A172 (cell line): ENCODE results near the gene STMND1. TPM values are rescaled to one million over a fixed set of nuclear protein-coding genes. Genes with fewer than 3 reads are reported as not detected.
A peak's percentile ranks its signal among the peaks of the same experiment; 100 is the strongest.

Experiments used
- DNase-seq: peaks from one replicate; pipeline ENCODE4 v3.0.0-alpha.2; 2015; ENCODE audit warnings: low spot score
- total RNA-seq: library from RNA; depleted of rRNA; stranded (reverse); fragments of >200 nt; shearing (Covaris generic); gene quantifications from 2 replicates; pipeline ENCODE4 v1.2.3, GENCODE V29; 2014

The STMND1 gene
- total RNA-seq, 1 experiment from 2014 or later = not detected

DNA sequence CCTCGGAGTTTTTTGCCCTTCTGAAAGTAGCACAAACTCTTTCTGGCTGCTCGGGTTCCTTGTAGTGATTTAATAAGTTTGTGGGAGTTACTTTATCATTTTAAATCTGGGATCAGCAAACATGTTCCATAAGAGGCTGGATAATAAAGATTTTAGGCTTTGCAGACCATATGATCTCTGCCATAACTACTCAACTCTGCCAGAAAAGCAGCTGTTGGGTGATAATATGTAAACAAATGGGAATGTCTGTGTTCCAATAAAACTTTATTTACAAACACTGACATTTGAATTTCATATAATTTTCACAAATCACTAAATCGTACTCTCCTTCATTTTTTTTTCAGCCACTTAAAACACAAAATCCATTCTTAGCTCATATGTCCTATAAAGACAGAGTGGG is 3.9 kb upstream of the STMND1 start:
- no peak for DNase-seq

DNA sequence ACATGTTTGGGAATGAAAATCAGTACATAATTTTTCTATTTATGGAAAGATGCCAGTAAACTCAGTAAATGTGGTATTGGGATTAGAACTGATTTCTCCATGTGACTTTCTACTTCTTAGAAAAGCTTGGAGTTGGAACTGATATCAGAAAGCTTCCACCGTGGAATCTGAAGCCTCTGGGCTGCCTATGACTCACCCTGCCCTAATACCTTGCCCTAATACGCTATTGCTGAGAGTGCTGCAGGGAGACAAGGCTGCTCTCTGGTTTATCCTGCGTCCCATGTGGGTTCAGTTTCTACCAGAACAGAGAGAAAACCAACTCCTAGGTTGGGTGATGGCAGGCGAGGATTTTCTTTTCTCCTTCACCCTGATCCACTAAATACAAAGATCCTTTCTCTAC is 3.3 kb upstream of the STMND1 start:
- DNase-seq = no peak

DNA sequence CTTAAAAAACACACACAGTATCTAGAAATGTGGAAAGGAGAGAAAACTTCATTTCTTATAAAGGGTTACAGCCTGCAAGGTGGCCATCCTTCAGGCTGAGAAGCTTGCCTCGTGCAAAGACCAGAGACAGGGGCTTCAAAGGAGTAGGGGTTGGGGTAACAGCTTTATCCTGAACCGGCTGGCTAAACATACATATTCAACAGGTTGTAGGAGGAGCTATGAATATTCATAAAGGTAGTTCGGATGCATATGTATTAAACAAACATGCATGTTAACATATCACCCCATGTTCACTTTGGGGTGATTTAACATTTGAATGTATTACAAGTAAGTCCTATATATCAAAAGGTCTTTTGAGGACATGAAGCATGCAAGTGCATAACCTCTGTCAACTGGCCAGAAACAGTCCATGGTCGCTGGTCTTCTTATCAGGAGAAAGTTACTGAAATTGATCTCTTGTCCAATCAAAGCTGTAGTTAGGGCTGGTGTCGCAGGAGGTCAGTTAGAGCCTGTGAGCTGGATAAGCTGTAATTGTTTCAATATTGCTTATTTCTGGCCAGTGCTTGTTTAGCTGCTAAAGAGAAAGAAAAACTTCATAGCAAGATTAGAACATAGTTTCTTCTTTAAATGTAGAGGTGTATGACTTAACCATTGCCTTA is 2.3 kb upstream of the STMND1 start:
- no peak for DNase-seq

DNA sequence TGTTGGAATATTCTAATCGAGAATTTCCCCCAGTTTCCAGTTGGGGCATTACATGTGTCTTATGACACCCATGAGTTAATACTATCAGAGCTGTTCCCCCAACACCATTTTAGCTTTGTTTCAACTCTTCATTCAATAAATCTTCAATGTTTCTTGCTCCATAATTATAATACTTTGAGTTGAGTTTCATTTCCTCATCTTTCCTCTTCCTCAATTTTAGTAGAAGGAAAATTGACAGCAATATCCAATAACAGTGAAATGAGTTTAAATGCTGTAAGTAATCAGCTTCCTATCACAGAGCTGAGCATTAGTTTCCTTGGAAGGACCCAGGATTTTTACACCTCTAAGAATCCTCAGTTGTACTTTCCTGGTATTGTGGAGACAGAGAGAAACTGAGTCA is 1.0 kb upstream of the STMND1 start:
- DNase-seq = no peak

DNA sequence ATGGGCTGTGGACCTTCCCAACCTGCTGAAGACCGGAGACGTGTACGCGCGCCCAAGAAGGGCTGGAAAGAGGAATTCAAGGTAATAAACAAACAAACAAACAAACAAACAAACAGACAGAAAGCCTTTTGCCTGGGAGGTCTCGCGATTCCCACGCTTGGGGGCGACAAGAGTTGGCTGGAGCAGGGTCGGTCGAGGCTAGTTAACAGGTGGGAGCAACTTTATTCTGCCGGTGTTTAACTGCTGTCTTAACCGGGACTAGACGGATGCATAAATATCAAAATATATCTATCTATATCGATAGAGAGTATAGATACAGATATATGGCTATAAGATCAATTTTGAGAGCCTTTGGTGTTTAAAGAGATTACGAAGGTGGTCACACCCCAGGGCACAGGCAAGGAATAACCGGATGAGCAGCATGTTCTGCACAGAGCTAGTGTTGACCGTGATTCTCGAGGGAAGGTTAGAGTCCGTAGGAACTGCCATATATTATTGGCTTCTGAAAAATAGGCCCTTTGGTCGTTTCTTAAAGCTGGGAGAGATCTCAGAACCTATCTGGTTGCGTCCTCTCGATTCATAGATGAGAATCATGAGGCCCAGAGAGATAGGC is 514 bp downstream of the STMND1 start:
- DNase-seq = no peak

DNA sequence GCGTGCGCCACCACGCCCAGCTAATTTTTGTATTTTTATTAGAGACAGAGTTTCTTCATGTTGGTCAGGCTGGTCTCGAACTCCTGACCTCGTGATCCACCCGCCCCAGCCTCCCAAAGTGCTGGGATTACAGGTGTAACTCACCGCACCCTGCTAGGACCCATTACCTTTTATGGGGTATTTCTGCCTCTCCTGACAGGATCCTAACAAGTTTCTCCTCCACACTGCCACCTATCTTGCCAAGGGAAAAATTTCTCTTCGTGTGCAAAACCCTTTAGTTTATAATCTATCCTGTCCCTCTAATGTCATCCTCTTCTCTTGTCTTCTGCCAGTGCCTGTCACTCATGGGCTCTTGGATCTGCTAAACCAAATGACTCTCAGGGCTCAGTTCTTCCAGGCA is 1.9 kb downstream of the STMND1 start:
- no peak for DNase-seq

DNA sequence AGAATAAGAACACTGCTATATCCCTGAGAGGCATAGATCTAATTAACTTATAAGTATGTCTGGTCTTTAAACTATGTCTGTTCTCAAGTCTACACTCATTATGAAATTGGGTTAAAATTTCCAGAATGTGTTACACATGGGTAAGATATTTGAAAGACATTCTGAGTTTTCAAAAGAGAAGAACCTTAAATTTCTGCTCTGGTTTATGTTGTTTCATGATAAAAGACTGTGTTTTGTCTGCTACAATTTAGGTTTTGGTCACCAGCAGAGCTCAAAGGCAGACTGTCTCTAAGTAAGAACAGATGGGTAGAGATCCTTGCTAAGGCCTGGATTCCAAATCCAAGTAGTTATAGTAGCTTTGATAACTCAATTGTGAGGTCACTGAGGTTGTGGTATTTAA is 6.0 kb downstream of the STMND1 start:
- DNase-seq = no peak

DNA sequence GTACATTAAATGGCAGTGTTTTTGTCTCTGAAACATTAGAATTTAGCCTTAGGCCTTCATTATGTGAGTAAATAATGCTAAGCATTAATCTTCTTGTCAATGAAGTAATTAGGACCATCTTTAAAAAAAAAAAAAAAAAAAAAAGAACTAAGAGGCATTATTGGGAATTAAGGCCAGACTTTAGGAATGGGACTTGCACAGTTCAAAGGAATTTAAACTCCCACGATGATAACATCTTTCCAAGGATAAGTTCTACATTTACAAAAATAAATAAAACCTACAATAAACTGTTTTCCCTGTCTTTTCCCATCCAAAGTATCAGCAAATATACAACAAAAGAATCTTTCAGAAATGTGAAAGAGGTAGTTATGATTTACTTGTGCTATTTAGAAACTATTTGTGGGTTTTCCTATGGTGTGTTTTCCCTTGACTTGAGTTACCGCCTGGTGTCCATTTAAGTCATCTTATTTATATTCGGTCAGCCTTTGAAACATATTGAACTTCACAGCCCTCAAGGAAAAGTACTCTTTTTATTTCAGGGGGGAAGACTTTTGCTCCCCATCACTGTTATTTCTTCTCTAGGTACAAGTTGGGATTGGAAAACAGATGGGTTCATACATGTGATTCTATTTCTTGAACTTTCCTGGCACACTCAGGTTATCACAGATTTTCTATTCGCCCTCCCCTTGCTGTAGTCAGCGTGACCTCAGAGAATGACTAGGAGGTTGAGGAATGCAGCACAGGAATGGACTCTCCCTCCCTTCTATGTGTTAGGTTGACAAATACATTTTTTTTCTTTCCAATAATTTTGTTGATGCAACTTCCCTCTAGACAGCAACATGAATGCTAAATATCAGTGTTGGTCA is 13.6 kb downstream of the STMND1 start:
- DNase-seq = peak; percentile 77

DNA sequence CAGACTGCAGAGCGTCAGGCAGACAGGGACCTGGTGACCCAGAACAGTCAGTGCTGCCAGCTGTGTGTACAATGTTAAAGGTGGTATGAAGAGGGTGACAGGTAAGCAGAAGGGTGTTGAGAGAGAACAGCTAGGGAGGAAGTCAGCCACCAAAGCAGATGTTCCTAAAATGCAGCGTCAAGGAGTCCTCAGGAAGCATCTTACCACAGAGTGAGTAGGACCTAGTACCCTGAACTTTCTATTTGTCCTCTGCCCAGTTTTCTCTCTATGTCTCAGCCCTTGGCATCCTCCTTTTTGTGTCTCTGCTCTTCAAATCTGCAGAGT is 14.2 kb downstream of the STMND1 start:
- DNase-seq = no peak

DNA sequence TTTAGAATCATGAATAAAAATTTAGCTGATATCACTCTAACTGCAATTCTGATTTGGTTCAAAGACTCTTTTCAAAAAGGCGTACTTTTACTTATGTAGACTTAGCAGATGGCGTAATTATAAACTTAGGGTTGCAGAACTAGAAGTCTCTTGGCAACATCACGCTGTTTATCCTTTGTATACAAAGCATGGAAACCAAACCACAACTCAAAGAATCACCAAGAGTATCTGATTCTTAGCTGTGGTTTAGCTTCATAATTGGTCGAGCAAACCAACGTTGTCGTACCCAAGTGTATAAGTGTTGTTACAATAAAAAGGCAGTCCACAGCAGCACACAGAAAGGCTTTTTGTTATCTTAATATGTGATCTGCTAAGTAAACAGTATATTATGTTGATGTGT is 18.2 kb downstream of the STMND1 start:
- DNase-seq = no peak

DNA sequence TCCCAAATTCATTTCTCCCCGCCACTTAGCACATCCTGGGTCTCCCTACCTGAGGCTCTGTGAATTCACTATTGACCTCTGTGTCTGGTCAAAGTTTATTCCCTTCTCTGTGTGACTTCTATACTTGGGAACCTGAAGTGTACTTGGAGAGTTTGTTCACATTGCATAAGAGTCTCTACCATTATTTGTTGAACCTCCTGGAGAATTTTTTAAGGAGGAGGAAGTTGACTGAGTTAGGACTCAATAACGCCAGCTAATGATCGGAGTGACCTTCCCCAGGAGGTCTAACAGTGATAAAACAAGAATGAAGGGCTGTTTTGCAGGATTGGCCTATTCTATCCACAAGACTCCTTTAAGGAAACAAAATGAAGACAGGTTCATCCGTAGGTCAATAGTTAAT is 23.6 kb downstream of the STMND1 start:
- no peak for DNase-seq

DNA sequence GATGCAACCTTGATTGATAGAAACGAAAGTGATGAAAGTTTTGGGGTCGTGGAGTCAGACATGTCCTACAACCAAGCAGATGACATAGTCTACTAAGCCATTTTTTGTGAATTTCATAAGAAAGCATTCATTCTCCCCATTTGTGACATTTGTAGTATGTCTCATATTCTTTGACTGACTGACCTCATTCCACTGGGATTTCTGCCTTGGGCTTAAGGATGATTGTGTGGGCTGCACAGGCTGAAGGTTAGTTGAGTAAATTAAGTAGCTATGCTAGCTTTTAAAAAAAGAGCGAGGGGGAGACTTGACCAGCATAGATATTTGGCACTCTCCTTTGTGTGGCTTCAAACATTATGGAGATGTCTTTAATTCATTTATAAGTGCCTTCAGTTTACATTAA is 28.9 kb downstream of the STMND1 start:
- DNase-seq = no peak

DNA sequence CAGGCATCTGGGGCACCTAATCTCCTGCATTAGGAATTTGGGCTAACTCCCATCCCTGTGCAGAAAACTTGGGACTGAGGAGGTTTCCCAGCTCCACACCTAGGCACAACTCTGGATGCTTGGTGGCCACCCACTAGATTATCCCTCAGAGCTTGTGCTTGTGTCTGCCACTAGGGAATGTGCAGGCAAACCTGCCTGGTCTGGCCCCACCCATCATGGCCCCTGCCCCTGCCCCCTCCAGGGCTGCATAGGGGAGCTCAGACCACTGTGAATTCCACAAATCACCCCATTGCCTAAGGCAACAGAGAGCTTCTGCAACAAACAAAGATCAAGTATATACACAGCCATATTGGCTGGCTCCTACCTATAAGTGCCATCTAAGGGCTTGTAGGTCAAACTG is 31.1 kb downstream of the STMND1 start:
- DNase-seq = no peak

DNA sequence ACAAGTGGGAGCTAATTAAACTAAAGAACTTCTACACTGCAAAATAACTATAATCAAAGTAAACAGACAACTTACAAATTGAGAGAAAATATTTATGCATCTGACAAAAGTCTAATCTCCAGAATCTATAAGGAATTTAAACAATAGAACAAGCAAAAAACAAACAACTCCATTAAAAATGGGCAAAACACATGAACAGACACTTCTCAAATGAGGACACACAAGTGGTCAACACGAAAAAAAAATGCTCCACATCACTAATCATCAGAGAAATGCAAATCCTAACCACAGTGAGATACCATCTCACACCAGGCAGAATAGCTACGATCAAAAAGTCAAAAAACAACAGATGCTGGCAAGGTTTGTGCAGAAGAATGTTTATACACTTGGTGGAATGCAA is 36.2 kb downstream of the STMND1 start:
- DNase-seq = no peak

DNA sequence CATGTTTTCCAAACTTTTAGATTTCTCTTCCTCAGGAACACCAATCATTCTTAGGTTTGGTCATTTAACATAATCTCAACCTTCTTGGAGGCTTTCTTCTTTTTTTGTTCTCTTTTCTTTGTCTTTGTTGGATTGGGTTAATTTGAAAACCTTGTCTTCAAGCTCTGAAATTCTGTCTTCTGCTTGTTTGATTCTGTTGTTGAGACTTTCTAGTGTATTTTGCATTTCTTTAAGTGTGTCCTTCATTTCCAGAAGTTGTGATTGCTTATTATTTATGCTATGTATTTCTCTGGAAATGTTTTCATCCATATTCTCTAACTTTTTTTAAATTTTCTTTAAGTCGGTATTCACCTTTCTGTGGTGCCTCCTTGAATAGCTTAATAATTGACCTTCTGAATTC is 42.2 kb downstream of the STMND1 start:
- no peak for DNase-seq

DNA sequence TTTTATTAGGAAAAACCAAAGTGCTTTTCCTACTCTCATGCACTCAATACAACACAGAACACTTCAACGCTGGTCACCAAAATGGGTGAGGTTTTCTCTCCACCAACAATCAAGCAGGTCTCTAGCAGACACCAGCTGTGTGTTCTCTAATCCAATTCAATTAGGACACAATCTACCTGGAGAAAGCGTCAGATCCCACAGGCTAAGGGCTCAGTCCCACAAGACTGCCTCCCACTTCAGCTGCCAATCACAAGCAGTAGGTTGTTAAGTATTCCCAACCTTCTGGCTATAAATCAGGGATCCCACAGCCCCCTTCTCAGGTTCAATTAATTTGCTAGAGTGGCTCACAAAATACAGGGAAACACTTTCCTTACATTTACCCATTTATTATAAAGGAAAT is 47.7 kb downstream of the STMND1 start:
- DNase-seq = no peak

DNA sequence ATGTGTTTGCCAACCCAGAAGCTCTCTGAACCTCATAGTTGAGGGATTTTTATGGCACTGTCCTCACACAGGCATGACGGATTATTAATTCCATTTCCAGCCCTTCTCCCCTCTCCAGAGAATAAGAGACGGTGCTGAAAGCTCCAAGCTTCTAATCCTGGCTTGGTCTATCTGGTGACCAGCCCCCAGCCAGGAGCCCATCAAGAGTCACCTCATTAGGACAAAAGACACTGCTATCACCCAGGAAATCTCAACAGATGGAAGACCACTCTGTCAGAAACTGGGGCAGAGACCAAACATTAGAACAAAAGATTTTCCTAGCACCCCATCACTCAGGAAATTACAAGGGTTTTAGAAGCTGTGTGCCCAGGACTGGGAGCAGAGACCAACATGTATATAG is 48.2 kb downstream of the STMND1 start:
- DNase-seq = no peak

DNA sequence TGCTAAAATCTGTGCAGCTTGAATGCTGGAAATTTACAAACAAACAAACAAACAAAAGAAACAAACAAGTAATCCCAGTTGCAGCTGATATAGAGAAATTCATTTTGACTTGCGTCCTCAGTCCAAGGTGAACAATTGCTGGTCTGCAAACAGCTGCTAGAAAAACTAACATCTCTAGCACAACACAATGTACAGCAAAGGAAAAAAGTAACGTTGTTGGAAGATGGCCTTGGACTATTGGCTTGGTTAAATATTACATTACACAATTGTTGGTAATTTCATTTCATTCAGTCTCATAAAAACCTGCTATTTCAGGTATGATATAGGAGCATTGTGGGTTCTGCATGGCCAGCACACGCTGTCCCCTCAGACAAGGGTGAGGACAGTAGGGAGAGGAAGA is 50.0 kb downstream of the STMND1 start:
- no peak for DNase-seq

DNA sequence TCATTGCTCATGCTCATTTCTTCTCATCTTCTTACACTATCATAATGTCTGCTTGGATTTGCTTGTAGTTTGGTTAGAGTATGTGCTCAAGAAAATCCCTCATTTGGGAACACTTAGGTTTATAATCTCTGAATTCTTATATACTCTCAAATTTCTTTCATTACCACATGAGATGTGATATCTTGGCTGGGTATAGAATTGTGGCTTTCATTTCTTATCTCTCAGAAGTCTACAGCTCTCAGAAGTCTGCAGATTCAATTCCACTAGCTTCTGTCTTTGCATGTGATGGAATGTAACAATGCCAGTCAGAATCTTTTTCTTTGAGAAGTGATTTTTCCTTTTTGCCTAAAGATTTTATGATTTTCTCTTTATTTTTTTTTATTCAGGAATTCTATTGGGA is 50.9 kb downstream of the STMND1 start:
- no peak for DNase-seq

DNA sequence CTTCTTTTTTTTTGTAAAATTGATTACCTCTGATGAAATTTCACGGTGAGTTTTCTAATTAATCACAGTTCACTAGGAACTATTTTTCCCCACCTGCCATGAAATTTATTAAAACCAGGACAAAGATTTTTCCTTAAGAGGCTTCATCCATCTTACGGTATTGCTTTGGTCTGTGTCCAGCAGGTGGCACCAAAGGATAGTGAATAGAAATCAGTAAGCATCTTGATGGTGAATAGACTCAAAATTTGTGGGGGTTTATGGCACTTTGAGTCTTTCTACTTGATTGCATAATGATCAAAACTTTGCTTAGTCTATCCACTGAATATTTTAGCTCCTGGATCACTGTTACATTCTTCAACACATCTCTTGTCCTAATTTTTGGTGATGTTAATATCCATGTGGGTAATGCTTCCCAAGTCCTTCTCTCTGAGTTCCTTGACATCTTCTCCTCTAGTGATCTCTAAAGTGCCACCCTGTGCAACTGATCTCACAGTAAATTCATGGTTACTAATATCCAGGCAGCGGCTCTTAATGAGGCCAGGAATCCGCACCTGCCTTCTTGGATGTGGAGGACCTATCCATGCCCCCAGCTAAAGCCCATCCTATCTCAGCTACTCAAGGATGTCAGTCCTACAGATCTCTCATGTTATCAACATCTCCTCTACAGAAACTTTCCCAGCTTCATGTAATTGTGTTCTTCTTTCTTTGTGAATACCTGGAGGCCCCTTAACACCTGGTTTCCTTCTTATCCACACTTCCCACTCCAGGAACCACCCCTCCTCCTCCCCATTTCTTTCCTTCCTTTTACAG is 54.5 kb downstream of the STMND1 start:
- DNase-seq = peak; percentile 52

DNA sequence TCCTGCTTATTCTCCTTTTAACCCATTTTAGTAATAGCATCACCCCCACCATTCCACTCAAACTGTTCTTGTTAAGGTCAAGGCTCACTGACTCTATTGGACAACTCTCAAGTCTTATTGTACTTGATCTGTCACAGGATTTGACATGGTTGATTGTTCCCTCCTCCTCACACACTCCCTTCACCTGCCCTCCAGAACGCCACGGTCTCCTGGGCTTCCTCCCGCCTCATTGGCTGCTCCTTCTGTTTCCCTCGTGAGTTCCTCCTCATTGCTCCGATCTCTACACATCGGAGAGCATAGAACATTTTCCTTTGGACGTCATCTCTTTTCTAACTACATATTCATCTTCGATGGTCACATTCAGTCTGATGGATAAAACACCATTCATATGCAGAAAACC is 55.1 kb downstream of the STMND1 start:
- no peak for DNase-seq

DNA sequence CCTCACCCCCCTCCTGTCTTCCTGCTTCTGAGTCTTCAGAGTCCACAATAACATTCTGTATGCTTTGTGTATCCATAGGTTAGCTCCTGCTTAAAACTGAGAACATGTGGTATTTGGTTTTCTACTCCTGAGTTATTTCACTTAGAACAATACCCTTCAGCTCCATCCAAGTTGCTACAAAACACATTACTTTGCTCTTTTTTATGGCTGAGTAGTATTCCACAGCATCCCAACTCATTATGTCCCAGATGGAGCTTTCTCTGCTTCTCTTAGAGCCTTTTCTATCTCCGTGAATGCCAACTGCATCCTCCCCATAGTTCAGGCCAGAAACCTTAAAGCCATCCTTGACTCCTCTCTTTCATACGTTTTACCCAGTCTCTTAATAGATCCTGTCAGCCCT is 55.8 kb downstream of the STMND1 start:
- no peak for DNase-seq
